Measurements from ENCODE around the gene PLB1.
"Not testable (repeated sequence)": the region's sequence is repeated elsewhere in the genome, so short reads cannot be mapped to it uniquely, and the experiment has no call there.

The PLB1 gene

DNA sequence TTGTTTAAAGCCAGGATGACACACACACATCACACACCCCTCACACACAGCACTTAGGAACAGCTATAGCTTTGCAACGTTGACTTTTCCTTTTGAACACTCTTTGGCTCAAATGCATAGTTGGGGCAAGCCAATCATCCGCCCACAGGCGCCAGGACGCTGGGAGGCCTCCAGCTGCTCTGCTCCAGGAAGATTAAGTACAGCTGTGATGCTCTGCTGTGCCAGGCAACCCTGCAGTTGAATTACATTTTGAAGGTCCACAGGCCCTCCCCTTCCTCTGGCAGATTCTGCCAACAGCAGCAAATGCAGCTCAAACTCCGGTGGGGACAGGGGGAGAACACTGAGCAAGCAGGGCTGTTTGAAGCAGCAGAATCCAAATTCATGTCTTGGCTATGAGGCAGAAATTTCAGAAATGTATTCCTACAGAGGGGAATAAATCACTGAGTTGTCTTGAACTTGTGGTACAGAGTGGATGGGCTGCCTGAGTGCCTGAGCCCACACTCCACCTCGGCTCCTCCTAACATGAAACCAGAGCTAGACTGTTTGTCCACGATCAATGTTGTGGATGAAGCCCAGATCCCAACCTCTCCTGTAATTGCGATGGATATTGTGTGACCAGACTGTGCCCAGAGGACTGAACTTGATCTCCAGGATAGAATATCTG is 169.3 kb downstream of the PLB1 start:
- no peak for DNase-seq (ENCODE audit: low spot score)
- TF ChIP-seq, protein P1, sequence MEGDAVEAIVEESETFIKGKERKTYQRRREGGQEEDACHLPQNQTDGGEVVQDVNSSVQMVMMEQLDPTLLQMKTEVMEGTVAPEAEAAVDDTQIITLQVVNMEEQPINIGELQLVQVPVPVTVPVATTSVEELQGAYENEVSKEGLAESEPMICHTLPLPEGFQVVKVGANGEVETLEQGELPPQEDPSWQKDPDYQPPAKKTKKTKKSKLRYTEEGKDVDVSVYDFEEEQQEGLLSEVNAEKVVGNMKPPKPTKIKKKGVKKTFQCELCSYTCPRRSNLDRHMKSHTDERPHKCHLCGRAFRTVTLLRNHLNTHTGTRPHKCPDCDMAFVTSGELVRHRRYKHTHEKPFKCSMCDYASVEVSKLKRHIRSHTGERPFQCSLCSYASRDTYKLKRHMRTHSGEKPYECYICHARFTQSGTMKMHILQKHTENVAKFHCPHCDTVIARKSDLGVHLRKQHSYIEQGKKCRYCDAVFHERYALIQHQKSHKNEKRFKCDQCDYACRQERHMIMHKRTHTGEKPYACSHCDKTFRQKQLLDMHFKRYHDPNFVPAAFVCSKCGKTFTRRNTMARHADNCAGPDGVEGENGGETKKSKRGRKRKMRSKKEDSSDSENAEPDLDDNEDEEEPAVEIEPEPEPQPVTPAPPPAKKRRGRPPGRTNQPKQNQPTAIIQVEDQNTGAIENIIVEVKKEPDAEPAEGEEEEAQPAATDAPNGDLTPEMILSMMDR (conservative IDR thresholded peaks at IDR 0.05; ENCODE audit: low read depth): no peak
- ChIA-PET CTCF (no interaction called here), POLR2A (ENCODE audit: low non-redundant PET) (no interaction called here)
- peak overlapping the region; percentile 77 for H3K27ac ChIP-seq

- CTCF ChIA-PET; POLR2A ChIA-PET (ENCODE audit: low non-redundant PET); DNase-seq (ENCODE audit: low spot score); H3K27ac ChIP-seq: not testable (repeated sequence)
These were observed 170.0 kb downstream of the PLB1 start for GRCh38 chr2:28665811-28666377.

DNA sequence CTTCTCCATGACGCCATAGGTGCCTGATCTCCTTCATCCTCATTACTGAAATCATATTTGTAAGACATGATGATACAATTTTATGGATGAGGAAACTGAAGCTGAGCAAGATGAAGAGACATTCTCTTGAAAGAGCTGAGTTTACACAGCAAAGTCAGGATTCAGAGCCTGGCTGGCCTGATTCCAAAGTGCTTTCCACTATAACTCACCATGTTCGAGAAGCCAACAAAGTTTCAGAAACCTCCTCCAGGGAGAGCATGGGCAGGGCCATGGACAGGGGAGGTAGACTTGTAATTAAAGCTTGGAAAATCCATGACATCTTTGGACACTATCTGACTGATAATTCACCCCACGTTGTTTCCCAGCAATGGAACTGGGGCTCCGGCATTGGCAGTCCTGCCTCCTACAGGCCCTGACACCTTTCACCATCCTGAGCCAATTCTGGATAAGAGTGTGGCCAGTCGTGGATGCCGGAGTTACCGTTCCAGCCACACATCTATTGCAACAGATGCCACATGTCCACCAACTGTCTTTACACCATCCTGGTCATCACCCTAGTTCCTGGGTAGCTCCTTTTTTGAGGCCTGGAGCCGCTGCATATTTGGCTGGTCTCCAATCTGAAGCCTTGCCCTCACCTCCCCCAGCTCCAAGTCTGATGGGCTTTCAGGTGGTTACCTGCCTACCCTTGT is 170.8 kb downstream of the PLB1 start:
- ChIA-PET CTCF (no interaction called here), POLR2A (ENCODE audit: low non-redundant PET) (no interaction called here)
- TF ChIP-seq, protein P1 (conservative IDR thresholded peaks at IDR 0.05; ENCODE audit: low read depth): no peak
- H3K27ac ChIP-seq: no peak overlapping the region
- DNase-seq (ENCODE audit: low spot score): no peak

DNA sequence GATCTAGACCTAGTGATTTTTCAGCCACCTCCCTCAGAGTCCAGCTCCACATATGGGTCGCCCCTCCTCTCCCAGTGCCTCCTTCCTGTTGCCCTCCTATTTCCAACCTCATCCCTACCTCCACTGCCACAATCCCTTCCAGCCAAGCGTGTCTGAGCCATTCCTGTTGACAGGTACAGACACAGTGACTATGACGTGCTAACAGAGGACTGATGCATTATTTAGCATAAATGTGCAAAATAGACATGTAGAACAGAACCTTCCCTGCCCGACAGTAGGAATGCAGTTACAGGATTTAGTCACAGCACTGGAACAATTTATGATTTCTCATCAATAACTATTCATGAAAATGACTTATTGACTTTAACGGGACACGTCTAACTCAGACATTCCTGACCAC is 171.4 kb downstream of the PLB1 start:
- H3K27ac ChIP-seq: peak overlapping the region; percentile 55; the same call in 1 of the 2 replicates
- no peak for DNase-seq (ENCODE audit: low spot score)
- ChIA-PET POLR2A (ENCODE audit: low non-redundant PET) (no interaction called here), CTCF (no interaction called here)
- TF ChIP-seq, protein P1 (conservative IDR thresholded peaks at IDR 0.05; ENCODE audit: low read depth): no peak

DNA sequence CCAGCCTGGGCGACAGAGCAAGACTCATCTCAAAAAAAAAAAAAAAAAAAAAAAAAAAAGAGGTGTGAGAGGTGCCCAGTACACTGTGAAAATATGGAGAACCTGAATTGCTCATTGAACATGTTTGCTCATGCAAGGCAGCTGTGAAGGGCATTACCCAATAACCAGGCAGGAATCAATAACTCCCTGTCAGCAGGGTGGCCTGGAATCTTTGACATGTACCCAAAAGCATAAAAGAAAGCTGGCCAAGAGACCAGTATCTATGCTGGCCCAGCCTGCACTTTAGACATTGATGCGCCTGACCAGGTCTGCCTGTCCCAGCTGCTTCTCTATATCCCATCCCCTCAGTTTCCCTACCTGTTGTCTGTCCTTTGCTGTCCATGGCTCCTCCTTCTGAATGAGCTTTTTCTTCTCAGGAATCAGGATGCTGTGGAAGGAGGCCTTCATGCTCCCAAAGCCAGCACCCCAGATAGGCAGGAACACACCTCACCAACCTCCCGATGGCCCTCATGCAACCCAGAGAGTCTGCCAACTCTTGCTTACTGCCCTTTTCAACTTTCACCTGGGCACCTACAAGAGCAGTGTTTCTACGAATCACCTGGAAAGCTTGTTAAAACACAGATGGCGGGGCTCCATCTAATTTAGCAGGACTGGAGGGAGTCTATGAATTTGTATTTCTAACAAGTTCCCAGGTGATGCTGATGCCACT is 172.4 kb downstream of the PLB1 start:
- TF ChIP-seq, protein P1 (conservative IDR thresholded peaks at IDR 0.05; ENCODE audit: low read depth): no peak
- CTCF ChIA-PET: interaction anchor here (0.6 kb wide), 1 partner anchor 8 kb away, joined by 4 read pairs; no protein-coding TSS in a partner anchor

DNA sequence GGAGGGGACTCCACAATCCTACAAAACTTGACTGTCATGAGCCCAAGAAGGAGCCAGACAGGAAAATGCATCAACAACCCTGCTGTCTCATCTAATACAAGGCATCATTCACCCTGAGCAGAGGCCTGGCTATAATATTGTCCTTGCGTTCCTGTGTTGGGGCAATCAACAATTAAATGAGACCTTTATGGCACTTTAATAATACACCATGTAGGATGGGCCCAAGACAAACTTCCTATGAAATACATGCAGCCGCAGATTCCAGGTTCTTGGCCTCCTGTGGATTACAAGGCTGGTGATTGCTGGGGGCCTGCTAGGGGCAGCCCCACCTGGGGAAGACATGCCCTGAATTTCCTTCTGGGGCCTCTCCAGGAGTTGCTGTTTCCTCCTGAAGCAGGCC is 173.0 kb downstream of the PLB1 start:
- H3K27ac ChIP-seq: no peak overlapping the region
- TF ChIP-seq, protein P1 (conservative IDR thresholded peaks at IDR 0.05; ENCODE audit: low read depth): no peak
- POLR2A ChIA-PET (ENCODE audit: low non-redundant PET): no interaction called here
- CTCF ChIA-PET: no interaction called here
- no peak for DNase-seq (ENCODE audit: low spot score)

More for the DNA sequence above, 172.4 kb downstream of the PLB1 start:
- DNase-seq (ENCODE audit: low spot score): no peak
- peak overlapping the region; percentile 55 for H3K27ac ChIP-seq
- POLR2A ChIA-PET (ENCODE audit: low non-redundant PET): no interaction called here

Data from RWPE1 (cell line).